ENCODE results near the gene SCYGR8.

The SCYGR8 gene

GRCh38 chr2:227761740-227762476, 16.2 kb downstream of the SCYGR8 start:
- no peak for DNase-seq

- no peak for DNase-seq
Measured at GRCh38 chr2:227765788-227766372, 20.2 kb downstream of the SCYGR8 start.

- DNase-seq, result peak; percentile 4 to 81 (median 56)
Measured at GRCh38 chr2:227766373-227766883, 20.7 kb downstream of the SCYGR8 start.

GRCh38 chr2:227767830-227768229, 22.1 kb downstream of the SCYGR8 start:
- no peak for DNase-seq

GRCh38 chr2:227772197-227772661, 26.5 kb downstream of the SCYGR8 start:
- no peak for DNase-seq

- DNase-seq, result no peak
Measured at GRCh38 chr2:227772932-227773331, 27.2 kb downstream of the SCYGR8 start.

- DNase-seq, result no peak
Measured at GRCh38 chr2:227774011-227774624, 28.4 kb downstream of the SCYGR8 start.

GRCh38 chr2:227774895-227775842, 29.5 kb downstream of the SCYGR8 start:
- DNase-seq, result no peak

GRCh38 chr2:227780981-227781615, 35.4 kb downstream of the SCYGR8 start:
- no peak for DNase-seq

GRCh38 chr2:227781841-227782240, 36.1 kb downstream of the SCYGR8 start:
- no peak for DNase-seq

GRCh38 chr2:227782804-227783203, 37.1 kb downstream of the SCYGR8 start:
- no peak for DNase-seq

- DNase-seq, result no peak
Measured at GRCh38 chr2:227783404-227784138, 37.9 kb downstream of the SCYGR8 start.

GRCh38 chr2:227785293-227785692, 39.6 kb downstream of the SCYGR8 start:
- no peak for DNase-seq

GRCh38 chr2:227788561-227789018, 42.9 kb downstream of the SCYGR8 start:
- no peak for DNase-seq

- DNase-seq, result no peak
Measured at GRCh38 chr2:227789803-227790202, 44.1 kb downstream of the SCYGR8 start.

GRCh38 chr2:227793148-227793712, 47.5 kb downstream of the SCYGR8 start:
- DNase-seq, result no peak
